Subcutaneous adipose tissue (tissue), 4 donors: ENCODE results near the gene DYRK2. TPM values are rescaled to one million over a fixed set of nuclear protein-coding genes. Genes with fewer than 3 reads are reported as not detected.

Experiments used
- CTCF ChIP-seq: fragments of 450-650 bp; IDR thresholded peaks from one replicate; pipeline ENCODE4 v1.5.1; 2016; ENCODE audit warnings: low read depth, mild to moderate bottlenecking, control low read depth, antibody characterized with exemption, moderate library complexity
- total RNA-seq, 4 donors: library from RNA; depleted of rRNA; stranded (reverse); fragments of >200 nt; gene quantifications; one replicate each; pipeline ENCODE4 v1.1.0, GENCODE V29; 2016

The DYRK2 gene
- total RNA-seq, 4 donors from 2014 or later = 12.1 to 21.6 (median 16.6) TPM

- TF ChIP-seq CTCF = no peak
Observed at GRCh38 chr12:67645126-67645525, 3.4 kb upstream of the DYRK2 start.

GRCh38 chr12:67645601-67646000 is 2.9 kb upstream of the DYRK2 start:
- TF ChIP-seq CTCF = no peak

GRCh38 chr12:67646775-67647174 is 1.8 kb upstream of the DYRK2 start:
- TF ChIP-seq CTCF = no peak

- no peak for TF ChIP-seq CTCF
Observed at GRCh38 chr12:67647181-67647798, 1.3 kb upstream of the DYRK2 start.

GRCh38 chr12:67647799-67648520 is 585 bp upstream of the DYRK2 start:
- TF ChIP-seq CTCF = no peak

- TF ChIP-seq CTCF = no peak
Observed at GRCh38 chr12:67649261-67649569, 670 bp downstream of the DYRK2 start.

GRCh38 chr12:67649570-67650387 is 1.2 kb downstream of the DYRK2 start:
- no peak for TF ChIP-seq CTCF
